ES-I3 (cell line): ENCODE results near the gene CLEC6A.
"Not testable (repeated sequence)": the region's sequence is repeated elsewhere in the genome, so short reads cannot be mapped to it uniquely, and the experiment has no call there.

Experiments
- H3K36me3 ChIP-seq: 2 replicates; pipeline ENCODE4 v1.6.1; 2013; ENCODE audit warnings: mild to moderate bottlenecking, low read length, control low read depth, moderate library complexity; ENCODE audit not compliant: insufficient read depth
- H3K4me1 ChIP-seq: 2 replicates; pipeline ENCODE4 v1.6.1; 2013; ENCODE audit warnings: mild to moderate bottlenecking, control low read depth, low read length; ENCODE audit not compliant: insufficient read depth
- H3K9ac ChIP-seq: 2 replicates; pipeline ENCODE4 v1.6.1; 2013; ENCODE audit warnings: low read depth, mild to moderate bottlenecking, low read length, moderate library complexity
- H3K9me3 ChIP-seq: 2 replicates; pipeline ENCODE4 v1.6.1; 2013; ENCODE audit warnings: mild to moderate bottlenecking, low read length, moderate library complexity; ENCODE audit not compliant: control insufficient read depth, insufficient read depth

CLEC6A gene

DNA sequence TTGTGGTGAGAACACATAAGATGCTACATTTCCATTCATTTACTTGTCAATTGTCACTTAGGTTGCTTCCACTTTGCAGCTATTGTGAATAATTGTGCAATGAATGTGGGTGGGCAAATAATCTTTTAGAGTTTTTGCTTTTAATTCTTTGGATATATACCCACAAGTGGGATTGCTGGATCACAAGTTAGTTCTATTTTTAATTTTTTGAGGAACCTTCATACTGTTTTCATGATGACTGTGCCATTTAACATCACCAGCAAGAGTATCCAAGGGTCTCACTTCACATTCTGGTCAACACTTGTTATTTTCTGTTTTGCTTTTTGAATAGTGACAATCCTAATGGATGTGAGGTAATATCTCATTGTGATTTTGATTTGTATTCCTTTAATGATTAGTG, 10.5 kb downstream of the CLEC6A start:
- Histone ChIP-seq H3K4me1 (peaks cover 18% of the 10 kb centered on the region), H3K9ac (no peak overlapping the region), H3K36me3 (no peaks in the 10 kb centered on the region), H3K9me3 (peaks cover 14% of the 10 kb centered on the region)

DNA sequence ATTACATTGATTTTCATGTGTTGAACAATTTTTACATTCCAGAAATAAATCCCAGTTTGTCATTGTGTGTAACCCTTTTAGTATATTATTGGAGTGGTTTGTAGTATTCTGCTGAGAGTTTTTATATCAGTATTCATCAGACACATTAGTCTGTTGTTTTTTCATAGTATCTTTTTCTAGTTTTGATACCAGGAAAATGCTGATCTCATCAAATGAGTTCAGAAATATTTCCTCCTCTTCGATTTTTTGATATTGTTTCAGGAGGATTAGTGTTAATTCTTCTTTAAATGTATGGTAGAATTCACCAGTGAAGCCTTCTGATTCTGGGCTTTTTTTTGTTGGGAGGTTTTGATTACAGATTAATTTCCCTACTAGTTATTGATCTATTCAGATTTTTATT, 15.3 kb downstream of the CLEC6A start:
- no peaks in the 10 kb centered on the region for H3K36me3 ChIP-seq
- H3K9ac ChIP-seq: no peak overlapping the region
- peaks cover 11% of the 10 kb centered on the region; the same call in 1 of the 2 replicates for H3K4me1 ChIP-seq
- H3K9me3 ChIP-seq: peaks cover 14% of the 10 kb centered on the region

DNA sequence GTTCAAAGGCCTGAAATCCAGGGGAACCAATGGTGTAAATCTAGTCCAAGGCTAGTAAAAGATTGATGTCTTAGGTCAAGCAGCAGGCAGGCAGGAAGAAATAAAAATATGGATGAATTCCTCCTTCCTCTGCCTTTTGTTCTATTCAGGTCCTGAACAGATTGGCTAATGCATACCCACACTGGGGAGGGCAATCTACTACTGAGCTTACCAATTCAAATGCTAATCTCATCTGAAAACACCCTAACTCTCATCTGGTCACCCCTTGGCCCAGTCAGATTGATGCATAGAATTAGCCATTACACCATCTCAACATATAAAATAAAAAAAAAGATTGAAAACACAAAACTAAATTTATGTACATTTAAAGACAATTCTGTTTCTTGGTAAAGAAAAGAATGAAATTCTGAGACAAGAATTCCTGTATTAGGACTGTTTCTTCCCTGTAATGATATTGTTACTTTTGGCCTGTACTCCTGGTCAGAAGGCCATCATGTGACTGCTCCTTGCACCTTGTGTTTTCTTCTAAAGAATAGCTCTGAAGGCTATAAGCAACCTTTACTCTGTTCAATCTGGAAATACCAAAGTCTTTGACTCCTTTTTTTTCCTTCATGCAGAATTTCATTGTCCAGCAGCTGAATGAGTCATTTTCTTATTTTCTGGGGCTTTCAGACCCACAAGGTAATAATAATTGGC, 19.9 kb downstream of the CLEC6A start:
- no peaks in the 10 kb centered on the region for H3K36me3 ChIP-seq
- peaks cover 11% of the 10 kb centered on the region; the same call in 1 of the 2 replicates for H3K4me1 ChIP-seq
- H3K9me3 ChIP-seq: no peaks in the 10 kb centered on the region
- no peak overlapping the region for H3K9ac ChIP-seq

DNA sequence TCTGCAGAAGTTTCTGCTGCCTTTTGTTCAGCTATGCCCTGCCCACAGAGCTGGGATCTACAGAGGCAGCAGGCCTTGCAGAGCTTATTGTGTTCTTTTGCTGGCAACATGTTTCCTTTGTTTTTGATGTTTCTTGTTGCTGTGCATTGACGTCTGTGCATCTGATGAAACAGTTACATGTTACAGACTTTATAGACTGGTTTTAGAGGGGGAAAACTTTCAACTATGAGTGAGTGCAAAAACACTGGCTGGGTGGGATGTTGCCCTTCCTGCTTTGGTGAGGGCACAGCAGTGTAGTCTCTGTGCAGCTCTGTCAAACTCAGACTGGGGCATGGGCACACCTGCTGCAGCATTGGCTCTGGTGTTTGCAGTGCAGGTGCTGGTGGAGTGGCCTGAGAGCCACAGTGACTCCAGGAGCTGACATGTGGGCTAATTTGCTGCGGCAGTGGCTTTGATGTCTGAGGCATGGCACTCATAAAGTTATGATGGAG, 26.9 kb downstream of the CLEC6A start:
- peaks cover 13% of the 10 kb centered on the region for H3K4me1 ChIP-seq
- no peaks in the 10 kb centered on the region for H3K36me3 ChIP-seq
- no peaks in the 10 kb centered on the region for H3K9me3 ChIP-seq
- H3K9ac ChIP-seq: no peak overlapping the region

DNA sequence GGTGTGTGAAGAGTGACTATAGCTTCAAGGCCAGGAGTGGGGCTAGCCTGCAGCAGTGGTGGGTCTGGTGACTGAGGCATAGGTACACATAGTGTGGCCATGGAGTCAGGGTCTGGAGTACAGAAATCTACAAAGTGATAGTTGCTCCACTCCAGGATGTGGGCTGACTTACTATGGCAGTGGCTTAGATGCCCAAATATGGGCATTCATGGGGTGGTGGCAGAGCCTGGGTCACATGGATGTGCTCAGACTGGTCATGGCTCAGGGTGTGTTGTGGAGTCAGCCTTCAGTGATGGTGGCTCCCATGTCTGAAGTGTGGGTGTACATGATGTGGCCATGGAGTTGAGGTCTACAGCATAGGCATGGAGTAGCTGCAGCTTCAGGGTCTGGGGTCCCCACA, 27.3 kb downstream of the CLEC6A start:
- Histone ChIP-seq H3K4me1 (peaks cover 13% of the 10 kb centered on the region), H3K36me3 (no peaks in the 10 kb centered on the region), H3K9ac (no peak overlapping the region), H3K9me3 (no peaks in the 10 kb centered on the region)

DNA sequence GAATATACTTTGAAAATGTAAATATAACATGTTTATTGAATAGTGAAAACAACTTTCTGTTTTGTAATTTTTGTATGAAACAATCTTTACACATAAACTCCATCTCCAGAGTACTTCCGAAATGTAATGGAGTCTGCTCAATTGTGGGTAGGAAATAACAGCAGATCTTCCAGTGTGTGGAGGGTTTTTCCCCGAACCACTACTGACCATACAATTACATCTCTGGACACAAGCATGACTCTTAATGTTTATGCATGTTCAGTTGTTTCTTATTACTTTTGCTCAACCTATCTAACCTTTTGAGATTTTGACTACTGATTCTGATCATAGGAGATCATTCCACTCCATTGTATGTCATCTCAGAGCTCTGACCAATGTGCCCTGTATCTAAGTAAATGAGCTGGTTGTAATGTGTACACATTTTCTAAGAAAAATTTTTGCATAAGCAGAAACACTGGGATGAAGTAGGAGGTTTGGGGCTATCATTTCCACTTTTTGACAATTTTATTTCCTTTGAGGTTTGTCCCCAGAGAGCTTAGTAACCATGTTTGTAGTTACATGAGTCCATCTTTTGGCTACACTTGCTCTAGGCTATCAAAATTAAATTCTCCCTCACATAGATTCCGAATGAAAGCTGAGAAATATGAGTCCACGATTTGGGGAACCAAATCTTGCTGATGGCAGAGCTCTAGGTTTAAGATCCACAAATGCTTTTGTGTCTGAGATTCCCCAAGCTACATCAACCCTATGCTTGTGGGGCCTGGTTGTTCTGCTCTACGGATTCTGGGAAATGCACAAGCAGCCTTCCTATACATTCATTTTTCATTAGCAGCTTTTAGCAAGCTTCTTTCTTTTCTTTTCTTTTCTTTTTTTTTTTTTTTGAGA, 36.1 kb downstream of the CLEC6A start:
- Histone ChIP-seq H3K9me3 (peaks cover 5% of the 10 kb centered on the region; the same call in 1 of the 2 replicates), H3K4me1 (peaks cover 7% of the 10 kb centered on the region; the same call in 1 of the 2 replicates), H3K9ac (no peak overlapping the region), H3K36me3 (no peaks in the 10 kb centered on the region)

DNA sequence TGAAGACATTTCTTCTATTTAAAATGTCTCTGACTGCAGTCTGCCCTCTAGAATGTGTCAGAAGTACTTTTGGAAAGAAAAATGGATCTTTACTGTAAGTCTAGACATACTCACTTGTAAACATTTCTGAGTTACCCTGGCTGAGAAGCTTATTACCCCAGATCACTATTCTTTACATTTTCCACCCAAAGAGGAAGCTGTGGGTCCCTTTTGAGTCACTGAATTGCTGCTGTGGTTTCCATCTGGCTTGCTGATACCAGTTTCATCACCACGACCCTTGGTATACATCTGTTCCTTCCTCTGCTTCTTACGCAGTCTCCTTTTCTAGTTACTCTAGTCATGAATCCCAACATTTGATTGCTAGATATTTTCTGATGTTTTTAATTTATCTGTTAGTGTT, 37.3 kb downstream of the CLEC6A start:
- Histone ChIP-seq H3K9ac (no peak overlapping the region), H3K9me3 (peaks cover 5% of the 10 kb centered on the region; the same call in 1 of the 2 replicates), H3K36me3 (no peaks in the 10 kb centered on the region), H3K4me1 (peaks cover 7% of the 10 kb centered on the region; the same call in 1 of the 2 replicates)

DNA sequence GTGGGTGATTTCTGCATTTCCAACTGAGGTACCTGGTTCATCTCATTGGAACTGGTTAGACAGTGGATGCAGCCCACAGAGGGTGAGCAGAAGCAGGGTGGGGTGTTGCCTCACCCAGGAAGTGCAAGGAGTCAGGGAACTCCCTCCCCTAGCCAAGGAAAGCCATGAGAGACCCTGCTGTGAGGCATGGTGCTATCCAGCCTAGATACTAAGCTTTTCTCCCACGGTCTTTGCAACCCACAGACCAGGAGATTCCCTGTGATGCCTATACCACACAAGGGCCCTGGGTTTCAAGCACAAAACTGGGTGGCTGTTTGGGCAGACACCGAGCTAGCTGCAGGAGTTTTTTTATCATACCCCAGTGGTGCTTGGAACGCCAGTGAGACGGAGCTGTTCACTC, 39.9 kb downstream of the CLEC6A start:
- not testable (repeated sequence) for H3K9ac ChIP-seq, H3K36me3 ChIP-seq, H3K9me3 ChIP-seq
- peaks cover 14% of the 10 kb centered on the region for H3K4me1 ChIP-seq

DNA sequence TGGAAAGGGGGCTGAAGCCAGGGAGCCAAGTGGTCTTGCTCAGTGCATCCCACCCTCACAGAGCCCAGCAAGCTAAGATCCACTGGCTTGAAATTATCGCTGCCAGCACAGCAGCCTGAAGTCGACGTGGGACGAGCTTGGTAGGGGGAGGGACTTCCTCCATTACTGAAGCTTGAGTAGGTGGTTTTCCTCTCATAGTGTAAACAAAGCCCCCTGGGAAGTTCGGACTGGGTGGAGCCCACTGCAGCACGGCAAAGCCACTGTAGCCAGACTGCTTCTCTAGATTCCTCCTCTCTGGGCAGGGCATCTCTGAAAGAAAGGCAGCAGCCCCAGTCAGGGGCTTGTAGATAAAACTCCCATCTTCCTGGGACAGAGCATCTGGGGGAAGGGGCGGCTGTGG, 40.3 kb downstream of the CLEC6A start:
- not testable (repeated sequence) for H3K9ac ChIP-seq

DNA sequence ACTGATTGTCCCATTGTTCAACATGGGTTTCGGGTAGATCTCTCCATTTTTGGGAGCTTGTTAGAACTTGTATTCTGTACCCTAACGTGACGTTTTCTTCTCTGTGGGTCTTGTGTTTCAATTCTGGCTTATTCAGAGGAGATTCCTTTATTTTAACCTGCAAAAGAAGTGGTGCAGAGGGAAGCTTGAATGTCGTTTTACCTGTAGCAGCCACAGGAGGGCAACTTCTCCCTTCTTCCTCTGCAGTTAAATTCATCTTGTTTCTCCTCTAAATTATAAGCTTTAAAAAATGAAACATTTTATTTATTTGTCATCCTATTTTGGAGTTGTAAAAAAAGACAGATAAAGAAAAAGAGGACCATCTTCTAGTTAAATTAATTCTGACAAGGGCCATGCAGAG, 43.9 kb downstream of the CLEC6A start:
- peaks cover 14% of the 10 kb centered on the region for H3K4me1 ChIP-seq
- no peaks in the 10 kb centered on the region for H3K9me3 ChIP-seq
- no peaks in the 10 kb centered on the region for H3K36me3 ChIP-seq
- H3K9ac ChIP-seq: no peak overlapping the region

More for the DNA sequence above, 40.3 kb downstream of the CLEC6A start:
- H3K36me3 ChIP-seq, H3K9me3 ChIP-seq: not testable (repeated sequence)
- peaks cover 14% of the 10 kb centered on the region for H3K4me1 ChIP-seq

DNA sequence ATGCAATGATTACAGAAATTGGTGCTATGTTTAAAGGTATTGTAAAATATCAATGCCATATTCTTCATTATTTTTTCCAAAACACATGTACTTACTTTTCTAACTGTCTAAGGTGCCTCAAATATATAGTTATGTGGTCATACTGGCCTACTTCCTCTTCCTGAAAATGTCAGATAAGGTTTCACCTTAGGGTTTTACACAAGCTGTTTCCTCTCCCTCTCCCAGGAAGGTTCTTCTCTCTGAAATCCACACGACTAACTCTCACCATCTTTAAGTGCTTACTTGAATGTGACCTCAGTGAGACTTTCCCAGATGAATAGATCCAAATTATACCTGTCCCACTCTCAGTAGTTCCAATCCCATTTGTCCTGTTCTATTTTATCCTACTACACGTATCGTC, 46.0 kb downstream of the CLEC6A start:
- no peaks in the 10 kb centered on the region for H3K9me3 ChIP-seq
- H3K4me1 ChIP-seq: peaks cover 8% of the 10 kb centered on the region

DNA sequence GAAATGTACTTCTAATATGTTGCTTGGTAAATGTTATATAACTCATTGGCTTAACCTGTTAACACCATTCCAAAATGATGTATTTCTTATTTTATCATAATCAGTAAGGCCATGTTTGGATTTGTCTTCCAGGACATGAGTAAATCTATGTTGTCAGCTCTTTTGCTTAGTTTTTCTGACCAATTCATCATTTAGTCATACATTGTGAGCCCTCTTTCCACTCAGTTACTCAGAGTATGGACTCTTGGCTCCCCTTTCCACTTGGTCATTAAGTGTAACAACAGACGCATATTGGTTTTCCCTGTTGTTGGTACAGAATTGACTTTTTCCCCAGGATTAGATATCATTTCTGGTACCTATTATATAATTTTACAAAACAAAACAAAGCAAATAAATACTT, 48.6 kb downstream of the CLEC6A start:
- H3K9ac ChIP-seq: no peak overlapping the region
- no peaks in the 10 kb centered on the region for H3K9me3 ChIP-seq
- H3K4me1 ChIP-seq: peaks cover 22% of the 10 kb centered on the region
- no peaks in the 10 kb centered on the region for H3K36me3 ChIP-seq

More for the DNA sequence above, 46.0 kb downstream of the CLEC6A start:
- H3K36me3 ChIP-seq: no peaks in the 10 kb centered on the region
- H3K9ac ChIP-seq: no peak overlapping the region

DNA sequence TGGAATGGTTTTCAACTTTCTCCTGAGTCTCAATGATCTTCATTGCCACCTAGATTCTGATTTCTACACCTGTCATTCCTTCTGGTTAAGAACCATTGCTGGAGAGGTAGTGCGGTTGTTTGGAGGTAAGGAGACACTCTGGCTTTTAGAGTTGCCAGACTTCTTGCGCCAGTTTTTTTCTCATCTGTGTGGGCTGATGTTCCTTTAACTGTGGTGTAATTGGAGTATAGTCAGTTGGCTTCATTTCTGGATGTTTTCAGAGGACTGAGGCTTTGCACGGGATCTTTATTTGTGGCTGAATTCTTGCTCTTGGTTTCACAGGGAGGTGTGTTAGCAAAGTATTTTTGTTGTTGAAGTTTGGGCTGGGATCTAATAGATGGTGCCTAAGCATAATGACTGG, 51.8 kb downstream of the CLEC6A start:
- Histone ChIP-seq H3K36me3 (no peaks in the 10 kb centered on the region), H3K4me1 (peaks cover 20% of the 10 kb centered on the region), H3K9me3 (no peaks in the 10 kb centered on the region), H3K9ac (no peak overlapping the region)

DNA sequence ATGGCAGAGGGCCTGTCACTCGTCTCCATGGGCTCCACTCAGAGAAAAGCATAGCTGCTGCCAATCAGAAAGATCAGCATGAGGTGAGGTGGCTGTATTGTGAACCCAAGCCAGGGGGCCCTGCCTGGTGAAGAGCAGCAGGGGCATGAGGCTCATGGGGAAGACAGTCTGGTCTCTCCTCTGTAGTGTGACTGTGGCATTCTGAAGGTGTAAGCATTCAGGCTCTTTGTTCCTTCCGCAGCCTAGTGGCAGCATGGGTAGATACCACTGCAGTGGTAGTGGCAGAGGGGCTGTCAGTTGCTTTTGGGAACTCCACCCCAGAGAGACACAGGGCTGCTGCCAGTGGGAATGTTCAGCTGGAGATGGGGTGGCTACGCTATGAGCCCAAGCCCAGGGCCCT, 52.5 kb downstream of the CLEC6A start:
- no peaks in the 10 kb centered on the region for H3K36me3 ChIP-seq
- H3K9ac ChIP-seq: no peak overlapping the region
- H3K4me1 ChIP-seq: peaks cover 20% of the 10 kb centered on the region
- no peaks in the 10 kb centered on the region for H3K9me3 ChIP-seq
